HG03095 (cell line): ENCODE results near the gene USP53.
"Not testable (repeated sequence)": the region's sequence is repeated elsewhere in the genome, so short reads cannot be mapped to it uniquely, and the experiment has no call there.

Experiments used
- ATAC-seq: cut with Tn5 transposase; IDR thresholded peaks from one replicate; pipeline ENCODE4 v1.9.1; 2021; ENCODE audit warnings: moderate library complexity; ENCODE audit not compliant: unreplicated experiment

USP53 gene

DNA sequence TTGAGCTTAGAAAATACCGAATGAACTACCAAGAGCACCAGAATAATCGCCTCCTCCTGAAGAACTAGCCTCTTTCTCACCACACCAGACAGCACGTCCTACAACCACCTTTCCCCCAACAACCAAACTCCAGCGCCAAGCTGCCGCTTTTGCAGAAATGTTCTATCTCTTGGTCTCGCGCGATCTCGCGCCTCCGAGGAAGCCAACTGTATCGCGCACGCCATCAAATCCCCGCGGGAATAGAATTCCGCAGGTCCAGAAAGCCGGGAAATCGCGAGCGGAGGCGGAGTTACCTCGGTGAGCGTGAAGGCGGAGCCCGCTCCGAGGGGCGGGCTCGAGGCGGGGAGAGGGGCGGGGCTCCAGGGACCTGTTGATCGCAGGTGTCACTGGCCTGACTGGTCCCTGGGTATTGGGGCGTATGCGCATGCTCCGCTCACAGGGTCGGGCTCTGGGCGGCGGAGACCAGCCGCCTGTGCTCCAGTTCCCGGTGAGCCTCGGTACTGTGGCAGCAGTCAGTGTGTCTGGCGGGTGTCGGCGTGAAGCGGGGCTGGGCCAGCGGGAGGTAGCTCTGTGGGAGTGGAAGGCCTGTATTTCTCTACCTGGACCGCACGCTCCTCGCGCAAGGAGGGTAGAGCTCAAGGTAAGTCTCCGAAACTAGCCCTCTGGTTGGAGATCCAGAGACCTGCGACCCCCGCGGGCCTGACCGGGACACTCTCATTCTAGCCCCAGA is at the start of gene USP53:
Gene USP53 (plus strand): TSS at position 480 of the 730 bp plus-strand sequence. CDS start 27,047 bp downstream, outside the sequence.
- peak; percentile 92 for ATAC-seq

DNA sequence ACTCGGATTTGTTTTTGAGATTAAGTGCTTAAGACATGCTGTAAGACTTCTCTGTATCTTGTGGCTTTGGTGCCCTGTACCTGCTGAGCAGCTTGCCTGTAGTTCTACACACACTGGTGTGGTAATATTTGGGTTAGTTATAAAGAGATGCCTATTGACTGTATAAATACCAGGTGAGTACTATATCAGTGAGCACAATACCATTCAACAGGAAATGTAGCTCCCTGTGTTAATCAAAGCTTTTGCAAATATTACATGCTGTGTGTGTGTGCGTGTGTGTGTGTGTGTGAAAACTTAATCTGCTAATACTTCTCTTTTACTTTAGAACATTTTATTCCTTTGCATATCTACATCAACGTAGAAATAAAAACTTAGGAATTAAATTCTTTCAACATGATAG is 46.7 kb upstream of the USP53 start:
- no peak for ATAC-seq

- ATAC-seq = no peak
Measured at GRCh38 chr4:119170195-119170594, 42.3 kb upstream of the USP53 start.

DNA sequence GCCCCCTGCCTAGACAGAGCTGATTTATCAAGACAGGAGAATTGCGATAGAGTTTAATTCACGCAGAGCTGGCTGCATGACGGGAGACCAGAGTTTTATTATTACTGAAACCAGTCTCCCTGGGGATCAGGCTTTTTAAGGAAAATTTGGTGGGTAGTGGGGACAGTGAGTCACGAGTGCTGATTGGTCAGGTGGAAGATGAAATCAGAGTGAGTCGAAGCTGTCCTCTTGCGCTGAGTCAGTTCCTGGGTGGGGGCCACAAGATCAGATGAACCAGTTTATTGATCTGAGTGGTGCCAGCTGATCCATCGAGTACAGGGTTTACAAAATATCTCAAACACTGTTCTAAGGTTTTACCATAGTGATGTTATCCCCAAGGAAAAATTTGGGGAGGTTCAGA is 40.3 kb upstream of the USP53 start:
- no peak for ATAC-seq

GRCh38 chr4:119173729-119174361 is 38.7 kb upstream of the USP53 start:
- not testable (repeated sequence) for ATAC-seq

- no peak for ATAC-seq
Measured at GRCh38 chr4:119179011-119179410, 33.5 kb upstream of the USP53 start.

DNA sequence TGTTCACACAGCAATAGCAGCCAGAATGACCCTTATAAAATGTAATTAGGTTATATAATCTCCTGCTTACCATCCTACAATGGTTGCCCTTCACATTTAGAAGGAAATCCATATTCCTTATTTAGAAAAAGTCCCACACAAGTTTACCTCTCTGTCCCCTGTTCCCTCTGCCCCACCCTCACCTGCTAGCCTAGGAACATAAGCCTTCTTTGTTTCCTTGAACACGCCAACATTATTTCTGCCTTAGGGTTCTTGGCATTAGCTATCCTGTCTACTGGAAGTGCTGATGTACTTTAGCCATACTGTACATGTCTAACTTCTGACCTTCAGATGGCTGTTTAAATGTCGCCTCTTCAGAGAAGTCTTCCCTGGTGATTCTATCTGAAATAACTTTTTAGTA is 28.4 kb upstream of the USP53 start:
- no peak for ATAC-seq

GRCh38 chr4:119189638-119190037 is 22.9 kb upstream of the USP53 start:
- ATAC-seq = no peak

DNA sequence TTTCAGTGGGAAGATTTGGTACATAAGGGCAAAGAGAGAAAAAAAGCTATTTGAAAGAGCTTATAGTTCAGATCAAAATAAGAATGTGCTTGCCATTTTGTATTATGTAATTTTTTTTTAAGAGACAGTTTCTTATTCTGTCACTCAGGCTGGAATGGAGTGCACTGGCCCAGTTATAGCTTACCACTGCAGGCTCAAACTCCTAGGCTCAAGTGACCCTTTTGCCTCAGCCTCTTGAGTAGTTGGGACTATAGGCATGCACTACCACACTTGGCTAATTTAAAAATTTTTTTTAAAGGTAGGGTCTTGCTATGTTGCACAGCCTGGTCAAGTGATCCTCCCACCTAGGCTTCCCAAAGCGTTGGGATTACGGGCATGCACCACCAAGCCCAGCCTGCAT is 22.2 kb upstream of the USP53 start:
- ATAC-seq = no peak

GRCh38 chr4:119191505-119191904 is 21.0 kb upstream of the USP53 start:
- ATAC-seq = no peak

GRCh38 chr4:119197772-119198212 is 14.7 kb upstream of the USP53 start:
- no peak for ATAC-seq

DNA sequence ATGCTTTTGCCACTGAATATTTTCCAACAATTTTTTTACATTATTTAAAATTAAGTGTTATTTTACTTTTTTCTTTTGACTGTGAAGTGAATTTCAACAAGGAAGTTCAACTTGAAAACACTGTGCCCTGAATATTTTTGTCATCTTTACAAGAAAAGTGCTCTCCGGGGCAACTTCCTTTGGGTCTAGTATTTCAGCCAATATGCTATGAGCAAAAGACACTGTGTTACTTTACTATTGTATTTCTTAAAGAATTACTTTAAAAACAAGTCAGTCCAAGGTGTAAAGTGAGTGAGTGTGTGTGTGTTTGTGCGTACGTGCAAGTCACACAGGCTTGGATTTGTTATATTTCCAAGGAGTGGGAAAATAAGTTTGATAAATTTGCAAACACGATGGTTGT is 7.6 kb upstream of the USP53 start:
- ATAC-seq = no peak

DNA sequence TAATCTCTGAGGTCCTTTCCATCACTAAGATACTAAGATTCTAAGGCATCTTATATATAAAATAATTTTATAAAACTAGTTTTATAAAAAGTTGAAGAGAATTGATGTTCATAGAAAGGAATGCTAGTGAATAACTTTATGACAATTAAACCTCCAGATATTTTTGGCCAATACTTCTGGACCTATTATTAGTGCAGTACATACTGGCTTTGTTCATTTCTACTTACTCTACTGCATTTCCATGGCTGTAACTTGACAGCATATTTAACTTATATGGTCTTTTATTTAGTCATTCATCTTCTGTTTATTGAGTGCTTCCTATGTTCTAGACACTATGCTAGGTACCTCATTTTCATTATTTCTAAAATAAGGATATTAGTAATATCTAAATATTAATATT is 6.8 kb upstream of the USP53 start:
- no peak for ATAC-seq

- ATAC-seq = no peak
Measured at GRCh38 chr4:119206178-119206577, 6.3 kb upstream of the USP53 start.

GRCh38 chr4:119207051-119207450 is 5.5 kb upstream of the USP53 start:
- ATAC-seq = no peak

- no peak for ATAC-seq
Measured at GRCh38 chr4:119209077-119209476, 3.4 kb upstream of the USP53 start.

DNA sequence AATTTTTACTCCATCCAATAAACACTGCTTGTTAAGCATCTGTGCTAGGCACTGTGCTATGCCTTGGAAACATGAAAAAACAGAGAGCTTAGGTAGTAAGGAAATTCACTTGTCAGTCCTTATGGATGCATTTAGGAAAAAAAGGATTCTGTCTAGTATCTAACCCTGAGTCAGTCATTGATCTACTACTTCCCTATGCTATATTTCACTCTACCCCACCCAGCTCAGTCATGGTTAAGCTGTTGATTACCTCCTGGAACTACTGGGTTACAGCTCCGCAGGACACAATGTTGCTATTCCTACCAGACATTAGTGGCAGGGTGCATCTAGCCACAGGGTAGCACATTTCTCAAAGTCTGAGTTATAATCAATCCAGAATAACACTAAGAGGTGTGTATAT is 2.9 kb upstream of the USP53 start:
- no peak for ATAC-seq

DNA sequence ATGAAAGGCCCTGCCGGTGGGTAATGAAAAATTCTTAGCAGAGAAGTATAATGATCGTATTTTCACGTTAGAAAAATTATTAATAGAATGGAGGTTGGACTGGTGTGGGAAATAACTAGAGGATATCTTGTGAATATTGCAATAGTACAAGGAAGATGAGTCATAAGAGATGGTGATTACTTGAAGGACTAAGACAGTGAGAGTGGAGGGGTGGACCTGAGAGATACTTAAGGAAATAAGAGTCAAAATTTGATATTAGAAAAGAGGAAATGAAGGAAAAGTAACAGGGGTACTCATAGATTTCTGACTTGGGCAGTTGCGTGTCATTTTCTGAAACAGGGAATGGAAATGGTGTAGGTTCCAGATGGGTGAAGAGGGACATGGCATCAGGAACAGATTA is 1.7 kb upstream of the USP53 start:
- no peak for ATAC-seq

- peak; percentile 14 for ATAC-seq
Measured at GRCh38 chr4:119211867-119212233, 663 bp upstream of the USP53 start.

DNA sequence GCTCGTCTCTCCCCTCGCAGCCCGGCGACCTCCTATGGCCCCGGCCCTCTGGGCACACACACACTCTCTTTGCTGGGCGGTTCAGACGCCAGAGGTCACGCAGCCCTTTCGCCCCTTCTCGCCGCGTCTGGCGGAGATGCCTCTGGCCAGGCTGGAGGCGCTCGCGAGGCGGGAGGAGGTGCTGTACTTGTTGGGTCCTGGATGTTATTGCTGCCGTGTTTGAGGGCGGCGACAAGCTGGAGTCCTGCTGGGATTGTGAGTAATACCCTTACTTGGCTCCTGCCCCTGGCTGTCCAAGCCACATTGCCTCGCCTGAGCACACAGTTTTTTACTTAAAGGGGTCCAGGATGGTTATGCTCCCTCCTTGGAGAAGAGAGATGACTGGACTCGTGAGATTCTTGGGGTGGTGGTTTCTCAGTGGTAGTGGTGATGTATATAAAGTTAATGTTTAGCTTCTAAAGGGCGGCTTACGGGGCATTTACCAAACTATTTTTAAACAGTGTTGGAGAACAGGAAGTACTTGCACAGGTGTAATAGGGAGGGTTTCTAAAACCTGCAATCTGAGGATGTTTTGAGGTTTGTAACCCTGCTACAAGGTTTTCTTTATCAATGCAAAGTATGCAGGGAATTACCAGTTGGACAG is 572 bp downstream of the USP53 start:
- ATAC-seq = peak; percentile 56

- ATAC-seq = no peak
Measured at GRCh38 chr4:119218093-119218492, 5.6 kb downstream of the USP53 start.

DNA sequence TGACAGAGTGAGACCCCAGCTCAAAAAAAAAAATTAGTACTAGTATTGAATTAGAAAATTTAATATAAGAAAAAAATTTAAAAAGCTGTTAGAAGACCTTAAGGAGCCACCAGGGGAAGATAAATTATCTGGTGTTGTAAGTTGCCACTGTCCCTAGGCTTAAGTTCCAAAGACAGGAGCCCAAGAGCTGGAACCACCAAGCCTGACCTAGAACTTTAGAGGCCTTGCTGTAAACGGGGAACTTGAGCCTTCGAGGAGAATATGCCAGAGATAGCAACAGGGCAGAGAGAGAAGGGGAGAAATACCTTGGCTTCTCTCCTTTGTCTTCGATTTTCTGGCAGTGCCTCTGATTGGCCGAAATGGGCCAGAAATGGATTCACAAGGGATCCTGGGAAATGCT is 8.9 kb downstream of the USP53 start:
- ATAC-seq = no peak
